Stimulated activated CD4-positive, alpha-beta T cell treated with anti-CD3 and anti-CD28 coated beads, Interleukin-12 subunit alpha, Interleukin-12 subunit beta, amount 100 ng/mL, for 48 hours (primary cell): ENCODE results near the gene ENOSF1.

Source experiments
- DNase-seq, 3 donors: peaks; one replicate each; pipeline ENCODE4 v3.0.0-alpha.2; 2020; ENCODE audit warnings: low read depth in 2 of 3, low spot score in 1 of 3

ENOSF1 gene

DNA sequence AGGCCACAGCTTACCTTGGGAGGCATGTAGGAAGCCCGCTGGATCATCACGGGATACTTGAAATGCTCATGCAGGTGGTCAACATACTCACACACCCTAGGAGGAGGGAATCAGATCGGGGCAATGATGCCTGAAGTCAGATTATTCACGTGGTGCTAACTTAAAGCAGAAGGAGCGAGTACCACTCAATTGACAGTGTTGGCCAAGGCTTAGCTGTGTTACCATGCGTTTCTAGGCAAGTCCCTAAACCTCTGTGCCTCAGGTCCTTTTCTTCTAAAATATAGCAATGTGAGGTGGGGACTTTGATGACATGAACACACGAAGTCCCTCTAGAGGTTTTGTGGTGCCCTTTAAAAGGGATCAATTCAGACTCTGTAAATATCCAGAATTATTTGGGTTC lies 37.1 kb downstream of the ENOSF1 start:
- no peak for DNase-seq

DNA sequence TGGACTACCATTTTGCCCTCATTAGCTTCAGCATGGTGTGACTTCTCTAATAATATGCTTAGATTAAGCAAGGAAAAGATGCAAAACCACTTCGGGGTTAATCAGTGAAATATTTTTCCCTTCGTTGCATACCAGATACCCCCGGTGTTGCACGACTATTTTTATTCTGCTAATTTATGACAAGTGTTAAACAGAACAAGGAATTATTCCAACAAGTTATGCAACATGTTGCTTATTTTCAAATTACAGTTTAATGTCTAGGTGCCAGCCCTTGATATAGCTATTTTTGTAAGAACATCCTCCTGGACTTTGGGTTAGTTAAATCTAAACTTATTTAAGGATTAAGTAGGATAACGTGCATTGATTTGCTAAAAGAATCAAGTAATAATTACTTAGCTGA lies 38.7 kb downstream of the ENOSF1 start:
- no peak for DNase-seq

DNA sequence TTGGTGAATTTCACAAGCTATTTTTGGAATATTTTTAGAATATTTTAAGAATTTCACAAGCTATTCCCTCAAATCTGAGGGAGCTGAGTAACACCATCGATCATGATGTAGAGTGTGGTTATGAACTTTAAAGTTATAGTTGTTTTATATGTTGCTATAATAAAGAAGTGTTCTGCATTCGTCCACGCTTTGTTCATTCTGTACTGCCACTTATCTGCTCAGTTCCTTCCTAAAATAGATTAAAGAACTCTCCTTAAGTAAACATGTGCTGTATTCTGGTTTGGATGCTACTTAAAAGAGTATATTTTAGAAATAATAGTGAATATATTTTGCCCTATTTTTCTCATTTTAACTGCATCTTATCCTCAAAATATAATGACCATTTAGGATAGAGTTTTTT lies 39.1 kb downstream of the ENOSF1 start:
- no peak for DNase-seq

GRCh38 chr18:671405-671804 lies 41.0 kb downstream of the ENOSF1 start:
- DNase-seq: no peak

DNA sequence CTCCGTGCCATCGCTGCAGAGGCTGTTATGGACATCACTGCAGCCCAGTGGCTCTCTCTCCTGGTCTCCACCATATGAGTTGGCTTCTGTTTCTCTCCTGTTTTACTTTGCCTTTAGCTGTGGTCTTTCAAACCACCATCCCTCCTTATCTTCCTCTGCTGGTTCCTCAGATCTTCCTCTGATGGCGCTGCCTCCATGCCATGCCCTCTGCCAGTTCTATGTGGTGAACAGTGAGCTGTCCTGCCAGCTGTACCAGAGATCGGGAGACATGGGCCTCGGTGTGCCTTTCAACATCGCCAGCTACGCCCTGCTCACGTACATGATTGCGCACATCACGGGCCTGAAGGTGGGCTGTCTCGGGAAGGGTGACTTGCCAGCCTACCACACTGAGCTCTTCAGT lies 41.9 kb downstream of the ENOSF1 start:
- no peak for DNase-seq

GRCh38 chr18:669077-669476 lies 43.4 kb downstream of the ENOSF1 start:
- DNase-seq: no peak

- DNase-seq: no peak
Observed at GRCh38 chr18:668260-668659, 44.2 kb downstream of the ENOSF1 start.

DNA sequence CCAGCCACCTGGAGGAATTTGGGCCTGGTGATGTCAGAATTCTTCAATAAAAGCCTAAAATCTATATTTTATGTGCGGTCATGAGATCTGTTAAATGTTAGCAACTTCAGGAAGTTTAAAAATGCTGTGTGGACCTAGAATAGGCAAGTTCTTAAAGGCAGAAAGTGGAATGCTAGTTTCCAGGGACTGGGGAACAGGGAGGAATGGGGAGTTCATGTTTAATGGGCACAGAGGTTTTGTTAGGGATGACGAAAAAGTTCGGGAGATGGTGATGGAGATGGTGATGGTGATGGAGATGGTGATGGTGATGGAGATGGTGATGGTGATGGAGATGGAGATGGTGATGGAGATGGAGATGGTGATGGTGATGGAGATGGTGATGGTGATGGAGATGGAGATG lies 45.8 kb downstream of the ENOSF1 start:
- DNase-seq: no peak

DNA sequence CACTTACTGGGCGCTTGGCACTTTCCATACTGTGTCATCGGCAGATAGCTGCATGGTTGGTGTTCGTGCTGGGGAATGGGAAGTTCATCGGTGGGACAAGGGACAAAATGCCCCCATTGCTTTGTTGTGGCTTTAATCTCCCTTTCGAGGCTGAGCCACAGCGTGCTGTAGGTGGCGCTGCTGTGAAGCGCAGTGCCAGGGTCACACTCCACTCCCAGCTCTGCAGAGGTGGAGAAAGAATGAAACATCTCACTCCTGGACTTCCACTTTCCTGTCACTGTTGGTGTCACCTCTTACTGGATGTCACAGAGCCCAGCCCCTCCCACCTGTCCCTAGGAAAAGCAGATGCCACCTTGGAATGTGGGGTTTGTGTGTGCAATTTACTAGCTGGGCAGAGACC lies 46.3 kb downstream of the ENOSF1 start:
- DNase-seq: no peak

DNA sequence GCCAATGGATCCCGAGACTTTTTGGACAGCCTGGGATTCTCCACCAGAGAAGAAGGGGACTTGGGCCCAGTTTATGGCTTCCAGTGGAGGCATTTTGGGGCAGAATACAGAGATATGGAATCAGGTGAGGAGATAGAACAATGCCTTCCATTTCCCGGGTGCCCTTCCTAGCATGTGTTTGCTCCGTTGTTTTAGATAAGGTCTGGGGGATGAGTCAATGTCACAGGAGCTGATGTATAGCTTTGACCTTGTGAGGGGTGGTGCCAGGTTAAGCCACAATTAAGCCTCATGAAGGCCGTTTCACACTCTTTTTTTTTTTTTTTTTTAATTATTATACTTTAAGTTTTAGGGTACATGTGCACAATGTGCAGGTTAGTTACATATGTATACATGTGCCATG lies 50.2 kb downstream of the ENOSF1 start:
- DNase-seq: no peak

DNA sequence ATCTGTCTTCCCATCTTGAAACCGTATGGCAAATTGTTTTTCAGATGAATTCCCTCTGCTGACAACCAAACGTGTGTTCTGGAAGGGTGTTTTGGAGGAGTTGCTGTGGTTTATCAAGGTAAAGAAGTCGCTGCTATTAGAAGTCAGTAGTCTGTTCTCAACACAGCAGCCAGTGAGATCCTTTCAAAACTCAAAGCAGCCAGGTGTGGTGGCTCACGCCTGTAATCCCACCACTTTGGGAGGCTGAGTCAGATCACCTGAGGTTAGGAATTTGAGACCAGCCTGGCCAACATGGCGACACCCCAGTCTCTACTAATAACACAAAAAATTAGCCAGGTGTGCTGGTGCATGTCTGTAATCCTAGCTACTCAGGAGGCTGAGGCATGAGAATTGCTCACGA lies 52.8 kb downstream of the ENOSF1 start:
- DNase-seq: no peak

DNA sequence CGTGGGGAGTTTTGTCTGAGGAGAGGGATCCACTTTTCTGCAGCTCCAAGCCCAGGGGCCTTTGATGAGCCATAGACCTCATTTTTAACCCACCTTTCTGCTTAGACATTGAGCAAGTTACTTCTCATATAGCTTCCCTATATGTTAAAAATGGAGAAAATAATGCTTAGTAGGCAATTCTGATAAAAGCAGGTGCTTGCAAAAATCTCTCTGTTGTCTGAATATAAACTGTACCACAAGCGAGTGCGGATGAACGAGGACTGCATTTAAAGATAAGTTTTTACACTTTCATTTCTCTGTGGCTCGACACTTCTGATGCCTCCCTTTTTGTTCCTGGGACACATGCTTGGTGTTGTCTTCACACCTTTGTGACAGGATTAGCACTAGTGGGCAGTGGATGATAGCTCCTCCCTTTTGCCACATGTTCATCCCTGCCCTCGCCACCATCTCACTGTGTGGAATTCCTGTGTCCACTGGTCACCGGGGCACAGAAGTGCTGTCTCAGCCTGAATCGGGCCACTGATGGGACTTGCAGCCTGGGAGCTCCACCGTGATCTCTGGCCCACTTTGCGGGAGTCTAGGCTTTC lies 53.4 kb downstream of the ENOSF1 start:
- no peak for DNase-seq

DNA sequence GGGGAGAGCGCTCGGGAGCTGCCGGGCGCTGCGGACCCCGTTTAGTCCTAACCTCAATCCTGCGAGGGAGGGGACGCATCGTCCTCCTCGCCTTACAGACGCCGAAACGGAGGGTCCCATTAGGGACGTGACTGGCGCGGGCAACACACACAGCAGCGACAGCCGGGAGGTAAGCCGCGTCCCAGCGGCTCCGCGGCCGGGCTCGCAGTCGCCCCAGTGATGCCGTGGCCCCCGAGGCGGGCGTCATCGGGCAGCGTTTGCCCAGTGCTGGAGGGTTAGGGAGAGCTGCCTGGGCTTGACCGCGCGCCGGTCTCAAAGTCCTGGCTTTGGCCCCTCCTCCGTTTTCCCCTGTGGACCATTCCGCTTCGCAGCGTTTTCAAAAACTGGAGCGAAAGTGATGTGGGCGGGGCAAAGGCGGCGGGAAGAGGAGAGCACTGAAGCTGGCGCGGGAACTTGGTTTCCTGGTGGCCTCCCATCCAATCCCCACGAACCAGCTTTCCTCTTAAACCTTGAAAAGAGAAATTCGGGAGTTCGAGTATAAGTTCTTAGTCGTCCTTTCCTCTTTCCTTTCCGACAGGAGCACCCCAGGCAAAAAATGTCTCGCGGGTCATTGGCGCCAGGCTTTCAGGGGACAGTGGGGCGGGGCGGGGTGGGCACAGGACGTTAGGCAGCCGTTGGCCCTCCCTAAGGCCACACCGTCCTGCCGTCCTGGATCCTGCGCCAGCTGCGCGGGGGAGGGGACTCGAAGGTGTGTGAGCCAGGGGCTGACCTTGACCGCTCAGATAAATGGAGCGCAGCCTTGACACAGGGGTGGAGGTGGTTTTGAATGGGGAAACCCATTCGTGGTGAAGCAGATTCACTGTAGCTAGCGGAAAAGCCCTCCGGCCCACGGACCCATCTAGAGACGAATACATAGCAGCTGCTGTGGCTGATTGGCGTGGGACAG lies 54.2 kb downstream of the ENOSF1 start:
- peak; percentile 57 to 73 (median 73) for DNase-seq

- peak; percentile 20 to 59 (median 35) for DNase-seq
Observed at GRCh38 chr18:657311-658000, 55.0 kb downstream of the ENOSF1 start, which contains the start of gene TYMS. TSS of gene TYMS (plus strand) at chr18:657653. CDS start at chr18:657743, 90 bp downstream.

- DNase-seq: no peak
Observed at GRCh38 chr18:655445-655844, 57.0 kb downstream of the ENOSF1 start.

GRCh38 chr18:654601-655000 lies 57.8 kb downstream of the ENOSF1 start:
- DNase-seq: no peak

DNA sequence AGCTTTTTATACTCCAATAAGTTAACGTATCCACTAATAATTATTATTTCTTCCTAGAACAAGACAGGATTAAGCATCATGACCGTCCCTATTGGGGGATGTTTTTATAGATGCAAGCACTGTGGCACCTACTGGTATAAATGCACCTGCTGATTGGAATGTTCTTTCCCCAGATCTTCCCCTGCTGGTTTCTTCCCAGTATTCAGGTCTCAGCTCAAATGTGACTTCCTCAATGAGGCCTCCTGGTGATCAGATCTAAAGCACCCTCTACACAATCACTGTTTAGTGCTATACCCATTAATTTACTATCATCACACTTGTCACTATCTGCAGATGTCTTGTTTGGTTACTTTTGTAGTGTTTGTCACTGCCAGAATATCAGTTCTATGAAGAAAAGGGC lies 58.9 kb downstream of the ENOSF1 start:
- DNase-seq: no peak

DNA sequence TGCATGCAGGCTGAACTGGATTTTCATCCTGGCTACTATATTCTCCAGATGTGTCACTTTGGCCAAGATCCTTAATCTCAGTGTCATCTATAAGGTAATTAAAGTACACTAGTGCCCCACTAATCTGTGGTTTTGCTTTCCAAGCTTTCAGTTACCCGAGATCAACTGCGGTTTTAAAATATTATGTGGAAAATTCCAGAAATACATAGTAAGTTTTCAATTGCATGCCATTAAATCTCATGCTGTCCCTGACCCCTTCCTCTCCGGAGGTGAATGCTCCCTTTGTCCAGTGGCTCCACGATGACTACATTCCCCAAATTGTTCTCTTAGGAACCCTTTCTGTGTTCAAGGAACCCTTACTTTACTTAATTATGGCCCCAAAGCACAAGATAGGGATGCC lies 60.3 kb downstream of the ENOSF1 start:
- DNase-seq: no peak

- DNase-seq: no peak
Observed at GRCh38 chr18:650428-650858, 62.0 kb downstream of the ENOSF1 start.

DNA sequence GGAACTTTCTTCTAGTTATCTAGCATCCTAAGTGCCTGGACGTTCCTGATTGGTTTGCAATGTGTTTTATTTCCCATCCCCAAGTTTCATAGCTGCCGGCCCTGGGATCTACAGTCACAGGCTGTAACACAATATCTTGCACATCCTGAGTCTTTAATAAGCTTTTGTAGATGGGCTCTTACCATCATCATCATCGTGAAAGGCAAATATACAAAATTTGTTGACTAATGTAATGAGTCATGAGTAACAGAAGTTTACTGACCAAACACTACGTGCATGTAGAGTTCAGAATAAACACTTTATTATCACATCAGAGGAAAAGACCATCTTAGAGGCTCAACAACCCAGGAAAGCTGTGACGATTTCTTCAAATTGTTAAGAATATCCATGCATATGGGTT lies 63.1 kb downstream of the ENOSF1 start:
- DNase-seq: no peak

GRCh38 chr18:647304-647703 lies 65.1 kb downstream of the ENOSF1 start:
- DNase-seq: no peak
